ENCODE measurements around the gene INPP5A. TPM values are rescaled to one million over a fixed set of nuclear protein-coding genes. Genes with fewer than 3 reads are reported as not detected.

INPP5A gene
- total and polyA plus RNA-seq, 10 of the 15 experiments (the other 5 are each of a cell fraction or from before 2014, with no cell fraction given) = 0.52 to 15.0 (median 6.3) TPM

DNA sequence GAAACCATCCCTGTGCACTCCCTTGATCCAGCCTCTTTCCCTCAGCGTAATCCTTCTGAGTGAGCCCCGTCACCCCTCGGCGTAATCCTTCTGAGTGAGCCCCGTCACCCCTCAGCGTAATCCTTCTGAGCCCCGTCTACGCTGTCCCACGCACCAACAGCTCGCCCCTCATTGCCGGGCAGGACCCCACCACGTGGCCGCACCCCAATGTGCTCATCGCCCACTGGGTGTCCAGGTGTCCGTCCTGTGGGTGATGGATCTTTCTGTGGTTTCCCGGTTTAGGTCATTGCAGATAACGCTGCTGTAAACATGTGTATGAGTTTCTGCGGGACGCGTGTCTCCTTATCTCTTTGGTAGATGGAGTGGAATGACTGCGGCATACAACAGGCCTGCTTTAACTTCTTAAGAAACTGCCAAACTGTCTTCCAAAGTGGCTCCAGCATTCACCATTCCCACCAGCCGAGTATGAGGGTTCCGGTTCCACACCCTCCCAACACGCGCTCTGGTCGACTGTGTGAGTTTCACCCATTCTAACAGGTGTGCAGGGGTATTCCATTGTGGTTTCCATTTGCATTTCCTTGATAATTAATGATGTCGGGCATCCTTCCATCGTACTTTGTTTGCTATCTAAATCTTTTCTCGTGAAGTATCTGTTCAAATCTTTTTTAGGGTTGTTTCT is 290.4 kb downstream of the INPP5A start:
- H2AFZ ChIP-seq (ENCODE audit: control insufficient read depth, low read depth, low read length) = no peak overlapping the region
- ChIA-PET POLR2A (no interaction called here), CTCF (no interaction called here), SMC1A (ENCODE audit: uncharacterized antibody, unreplicated experiment) (no interaction called here), RAD21 (ENCODE audit: unreplicated experiment) (no interaction called here)
- FAIRE-seq (no peak), ATAC-seq (no peak), DNase-seq (ENCODE audit: low read depth, low spot score) (no peak)
- H3K4me1 ChIP-seq (ENCODE audit: control insufficient read depth, insufficient read depth, low read length) = no peaks in the 10 kb centered on the region
- no peak overlapping the region for H3K9ac ChIP-seq (ENCODE audit: control insufficient read depth, insufficient read depth, low read length)
- no peaks in the 10 kb centered on the region; a peak in 1 of 4 replicates for H3K36me3 ChIP-seq (ENCODE audit: control insufficient read depth in 2 of 2, insufficient read depth in 2 of 2, low read length in 1 of 2)
- no peak overlapping the region for H3K4me2 ChIP-seq (ENCODE audit: control insufficient read depth, insufficient read depth)
- H3K9me3 ChIP-seq (replicated peaks; ENCODE audit: control insufficient read depth, insufficient read depth, low read length) = peaks cover 4% of the 10 kb centered on the region; the same call in 2 of the 3 replicates
- H3K4me3 ChIP-seq = no peak overlapping the region
- in situ Hi-C loops (cut with MboI) (no loop called here), intact Hi-C loops (cut with micrococcal nuclease; ENCODE audit: unreplicated experiment) (no loop called here)
- H3K27me3 ChIP-seq (replicated peaks in 1 of 2; ENCODE audit: control insufficient read depth in 2 of 2, insufficient read depth in 2 of 2, low read length in 1 of 2) = no peaks in the 10 kb centered on the region
- BruUV-seq (replicated peaks) = no TSS peak
- WGBS (ENCODE audit: insufficient coverage, insufficient replicate concordance, low lambda C conversion rate, missing lambda C conversion rate) = 63% methylated on average over 29 of the region's 29 CpGs
- H3K79me2 ChIP-seq (ENCODE audit: control insufficient read depth, insufficient read depth, low read length) = no peaks in the 10 kb centered on the region
- H3K27ac ChIP-seq (ENCODE audit: control insufficient read depth, insufficient read depth) = no peak overlapping the region
- H4K20me1 ChIP-seq (ENCODE audit: control insufficient read depth, insufficient read depth) = no peaks in the 10 kb centered on the region
- TF ChIP-seq, protein P1, sequence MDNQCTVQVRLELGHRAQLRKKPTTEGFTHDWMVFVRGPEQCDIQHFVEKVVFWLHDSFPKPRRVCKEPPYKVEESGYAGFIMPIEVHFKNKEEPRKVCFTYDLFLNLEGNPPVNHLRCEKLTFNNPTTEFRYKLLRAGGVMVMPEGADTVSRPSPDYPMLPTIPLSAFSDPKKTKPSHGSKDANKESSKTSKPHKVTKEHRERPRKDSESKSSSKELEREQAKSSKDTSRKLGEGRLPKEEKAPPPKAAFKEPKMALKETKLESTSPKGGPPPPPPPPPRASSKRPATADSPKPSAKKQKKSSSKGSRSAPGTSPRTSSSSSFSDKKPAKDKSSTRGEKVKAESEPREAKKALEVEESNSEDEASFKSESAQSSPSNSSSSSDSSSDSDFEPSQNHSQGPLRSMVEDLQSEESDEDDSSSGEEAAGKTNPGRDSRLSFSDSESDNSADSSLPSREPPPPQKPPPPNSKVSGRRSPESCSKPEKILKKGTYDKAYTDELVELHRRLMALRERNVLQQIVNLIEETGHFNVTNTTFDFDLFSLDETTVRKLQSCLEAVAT (IDR thresholded peaks at IDR 0.05) = no peak
- TF ChIP-seq DPF2 (IDR thresholded peaks at IDR 0.05) (no peak), IRF4 (IDR thresholded peaks at IDR 0.05; ENCODE audit: low read depth, low read length) (no peak), NBN (IDR thresholded peaks at IDR 0.05) (no peak), FOXM1 (IDR thresholded peaks at IDR 0.05; ENCODE audit: low read depth, low read length) (no peak), KLF5 (IDR thresholded peaks at IDR 0.05; ENCODE audit: partially characterized antibody) (no peak), SP1 (IDR thresholded peaks at IDR 0.05; ENCODE audit: low read depth, low read length) (no peak), SMAD1 (IDR thresholded peaks at IDR 0.05; ENCODE audit: low read depth, partially characterized antibody) (no peak), MYC (IDR thresholded peaks at IDR 0.05; ENCODE audit: insufficient read depth, insufficient read length, insufficient replicate concordance, low read length, severe bottlenecking) (no peak), SREBF2 (IDR thresholded peaks at IDR 0.05; ENCODE audit: low read length) (no peak), MEF2B (IDR thresholded peaks at IDR 0.05; ENCODE audit: partially characterized antibody, poor library complexity, severe bottlenecking) (no peak), TBL1XR1 (IDR thresholded peaks at IDR 0.05; ENCODE audit: low read depth, low read length) (no peak), ZNF384 (IDR thresholded peaks at IDR 0.05; ENCODE audit: borderline replicate concordance, low read depth, low read length) (no peak), EP300 (IDR thresholded peaks at IDR 0.05; ENCODE audit: borderline replicate concordance in 1 of 2, control insufficient read depth in 1 of 2, low read depth in 2 of 2, low read length in 2 of 2) (no peak)
- TF ChIP-seq, protein P2, sequence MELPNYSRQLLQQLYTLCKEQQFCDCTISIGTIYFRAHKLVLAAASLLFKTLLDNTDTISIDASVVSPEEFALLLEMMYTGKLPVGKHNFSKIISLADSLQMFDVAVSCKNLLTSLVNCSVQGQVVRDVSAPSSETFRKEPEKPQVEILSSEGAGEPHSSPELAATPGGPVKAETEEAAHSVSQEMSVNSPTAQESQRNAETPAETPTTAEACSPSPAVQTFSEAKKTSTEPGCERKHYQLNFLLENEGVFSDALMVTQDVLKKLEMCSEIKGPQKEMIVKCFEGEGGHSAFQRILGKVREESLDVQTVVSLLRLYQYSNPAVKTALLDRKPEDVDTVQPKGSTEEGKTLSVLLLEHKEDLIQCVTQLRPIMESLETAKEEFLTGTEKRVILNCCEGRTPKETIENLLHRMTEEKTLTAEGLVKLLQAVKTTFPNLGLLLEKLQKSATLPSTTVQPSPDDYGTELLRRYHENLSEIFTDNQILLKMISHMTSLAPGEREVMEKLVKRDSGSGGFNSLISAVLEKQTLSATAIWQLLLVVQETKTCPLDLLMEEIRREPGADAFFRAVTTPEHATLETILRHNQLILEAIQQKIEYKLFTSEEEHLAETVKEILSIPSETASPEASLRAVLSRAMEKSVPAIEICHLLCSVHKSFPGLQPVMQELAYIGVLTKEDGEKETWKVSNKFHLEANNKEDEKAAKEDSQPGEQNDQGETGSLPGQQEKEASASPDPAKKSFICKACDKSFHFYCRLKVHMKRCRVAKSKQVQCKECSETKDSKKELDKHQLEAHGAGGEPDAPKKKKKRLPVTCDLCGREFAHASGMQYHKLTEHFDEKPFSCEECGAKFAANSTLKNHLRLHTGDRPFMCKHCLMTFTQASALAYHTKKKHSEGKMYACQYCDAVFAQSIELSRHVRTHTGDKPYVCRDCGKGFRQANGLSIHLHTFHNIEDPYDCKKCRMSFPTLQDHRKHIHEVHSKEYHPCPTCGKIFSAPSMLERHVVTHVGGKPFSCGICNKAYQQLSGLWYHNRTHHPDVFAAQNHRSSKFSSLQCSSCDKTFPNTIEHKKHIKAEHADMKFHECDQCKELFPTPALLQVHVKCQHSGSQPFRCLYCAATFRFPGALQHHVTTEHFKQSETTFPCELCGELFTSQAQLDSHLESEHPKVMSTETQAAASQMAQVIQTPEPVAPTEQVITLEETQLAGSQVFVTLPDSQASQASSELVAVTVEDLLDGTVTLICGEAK (IDR thresholded peaks at IDR 0.05; ENCODE audit: borderline replicate concordance) = no peak
- TF ChIP-seq, protein P3, sequence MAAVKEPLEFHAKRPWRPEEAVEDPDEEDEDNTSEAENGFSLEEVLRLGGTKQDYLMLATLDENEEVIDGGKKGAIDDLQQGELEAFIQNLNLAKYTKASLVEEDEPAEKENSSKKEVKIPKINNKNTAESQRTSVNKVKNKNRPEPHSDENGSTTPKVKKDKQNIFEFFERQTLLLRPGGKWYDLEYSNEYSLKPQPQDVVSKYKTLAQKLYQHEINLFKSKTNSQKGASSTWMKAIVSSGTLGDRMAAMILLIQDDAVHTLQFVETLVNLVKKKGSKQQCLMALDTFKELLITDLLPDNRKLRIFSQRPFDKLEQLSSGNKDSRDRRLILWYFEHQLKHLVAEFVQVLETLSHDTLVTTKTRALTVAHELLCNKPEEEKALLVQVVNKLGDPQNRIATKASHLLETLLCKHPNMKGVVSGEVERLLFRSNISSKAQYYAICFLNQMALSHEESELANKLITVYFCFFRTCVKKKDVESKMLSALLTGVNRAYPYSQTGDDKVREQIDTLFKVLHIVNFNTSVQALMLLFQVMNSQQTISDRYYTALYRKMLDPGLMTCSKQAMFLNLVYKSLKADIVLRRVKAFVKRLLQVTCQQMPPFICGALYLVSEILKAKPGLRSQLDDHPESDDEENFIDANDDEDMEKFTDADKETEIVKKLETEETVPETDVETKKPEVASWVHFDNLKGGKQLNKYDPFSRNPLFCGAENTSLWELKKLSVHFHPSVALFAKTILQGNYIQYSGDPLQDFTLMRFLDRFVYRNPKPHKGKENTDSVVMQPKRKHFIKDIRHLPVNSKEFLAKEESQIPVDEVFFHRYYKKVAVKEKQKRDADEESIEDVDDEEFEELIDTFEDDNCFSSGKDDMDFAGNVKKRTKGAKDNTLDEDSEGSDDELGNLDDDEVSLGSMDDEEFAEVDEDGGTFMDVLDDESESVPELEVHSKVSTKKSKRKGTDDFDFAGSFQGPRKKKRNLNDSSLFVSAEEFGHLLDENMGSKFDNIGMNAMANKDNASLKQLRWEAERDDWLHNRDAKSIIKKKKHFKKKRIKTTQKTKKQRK (IDR thresholded peaks at IDR 0.05; ENCODE audit: low read depth, low read length) = no peak

Measured in GM12878 (cell line).